Muscle layer of colon (tissue), 2 donors: ENCODE data around the gene MCCD1.

ENCODE experiments used
- H3K27ac ChIP-seq: one replicate; pipeline ENCODE4 v1.7.0; 2013; ENCODE audit warnings: low read depth, mild to moderate bottlenecking, low read length, moderate library complexity
- H3K27me3 ChIP-seq, 2 donors: one replicate each; pipeline ENCODE4 v1.7.0; 2013; ENCODE audit warnings: low read length in 2 of 2, mild to moderate bottlenecking in 2 of 2; ENCODE audit not compliant: insufficient read depth in 2 of 2, control insufficient read depth in 1 of 2
- H3K36me3 ChIP-seq: one replicate; pipeline ENCODE4 v1.7.0; 2013; ENCODE audit warnings: mild to moderate bottlenecking, low read length; ENCODE audit not compliant: insufficient read depth
- H3K4me1 ChIP-seq: one replicate; pipeline ENCODE4 v1.7.0; 2013; ENCODE audit warnings: mild to moderate bottlenecking, low read length; ENCODE audit not compliant: insufficient read depth
- H3K4me3 ChIP-seq, 2 donors: one replicate each; pipeline ENCODE4 v1.7.0; 2013; ENCODE audit warnings: low read length in 2 of 2, low read depth in 1 of 2, mild to moderate bottlenecking in 1 of 2, moderate library complexity in 1 of 2
- H3K9ac ChIP-seq: one replicate; pipeline ENCODE4 v1.7.0; 2013; ENCODE audit warnings: low read length
- H3K9me3 ChIP-seq: one replicate; pipeline ENCODE4 v1.7.0; 2013; ENCODE audit warnings: mild to moderate bottlenecking, low read length
- donor health status: abdominal sarcoma.
- donor health status: Adenocarcinoma of cecum.

MCCD1 gene

DNA sequence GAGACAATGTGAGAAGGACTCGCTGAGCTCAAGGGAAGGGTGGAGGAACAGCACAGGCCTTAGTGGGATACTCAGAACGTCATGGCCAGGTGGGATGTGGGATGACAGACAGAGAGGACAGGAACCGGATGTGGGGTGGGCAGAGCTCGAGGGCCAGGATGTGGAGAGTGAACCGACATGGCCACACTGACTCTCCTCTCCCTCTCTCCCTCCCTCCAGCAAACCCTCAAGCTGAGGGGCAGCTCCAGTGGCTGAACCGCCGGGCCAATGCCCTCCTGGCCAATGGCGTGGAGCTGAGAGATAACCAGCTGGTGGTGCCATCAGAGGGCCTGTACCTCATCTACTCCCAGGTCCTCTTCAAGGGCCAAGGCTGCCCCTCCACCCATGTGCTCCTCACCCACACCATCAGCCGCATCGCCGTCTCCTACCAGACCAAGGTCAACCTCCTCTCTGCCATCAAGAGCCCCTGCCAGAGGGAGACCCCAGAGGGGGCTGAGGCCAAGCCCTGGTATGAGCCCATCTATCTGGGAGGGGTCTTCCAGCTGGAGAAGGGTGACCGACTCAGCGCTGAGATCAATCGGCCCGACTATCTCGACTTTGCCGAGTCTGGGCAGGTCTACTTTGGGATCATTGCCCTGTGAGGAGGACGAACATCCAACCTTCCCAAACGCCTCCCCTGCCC is 48.3 kb downstream of the MCCD1 start:
- Histone ChIP-seq H3K27ac (no peak overlapping the region), H3K4me3 (no peak overlapping the region), H3K27me3 (no peaks in the 10 kb centered on the region), H3K36me3 (no peaks in the 10 kb centered on the region), H3K4me1 (peaks cover 16% of the 10 kb centered on the region), H3K9me3 (no peaks in the 10 kb centered on the region), H3K9ac (no peak overlapping the region)

DNA sequence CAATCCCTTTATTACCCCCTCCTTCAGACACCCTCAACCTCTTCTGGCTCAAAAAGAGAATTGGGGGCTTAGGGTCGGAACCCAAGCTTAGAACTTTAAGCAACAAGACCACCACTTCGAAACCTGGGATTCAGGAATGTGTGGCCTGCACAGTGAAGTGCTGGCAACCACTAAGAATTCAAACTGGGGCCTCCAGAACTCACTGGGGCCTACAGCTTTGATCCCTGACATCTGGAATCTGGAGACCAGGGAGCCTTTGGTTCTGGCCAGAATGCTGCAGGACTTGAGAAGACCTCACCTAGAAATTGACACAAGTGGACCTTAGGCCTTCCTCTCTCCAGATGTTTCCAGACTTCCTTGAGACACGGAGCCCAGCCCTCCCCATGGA is 48.8 kb downstream of the MCCD1 start:
- Histone ChIP-seq H3K27me3 (no peaks in the 10 kb centered on the region), H3K27ac (no peak overlapping the region), H3K4me1 (peaks cover 17% of the 10 kb centered on the region), H3K9ac (no peak overlapping the region), H3K4me3 (no peak overlapping the region), H3K36me3 (no peaks in the 10 kb centered on the region), H3K9me3 (no peaks in the 10 kb centered on the region)

DNA sequence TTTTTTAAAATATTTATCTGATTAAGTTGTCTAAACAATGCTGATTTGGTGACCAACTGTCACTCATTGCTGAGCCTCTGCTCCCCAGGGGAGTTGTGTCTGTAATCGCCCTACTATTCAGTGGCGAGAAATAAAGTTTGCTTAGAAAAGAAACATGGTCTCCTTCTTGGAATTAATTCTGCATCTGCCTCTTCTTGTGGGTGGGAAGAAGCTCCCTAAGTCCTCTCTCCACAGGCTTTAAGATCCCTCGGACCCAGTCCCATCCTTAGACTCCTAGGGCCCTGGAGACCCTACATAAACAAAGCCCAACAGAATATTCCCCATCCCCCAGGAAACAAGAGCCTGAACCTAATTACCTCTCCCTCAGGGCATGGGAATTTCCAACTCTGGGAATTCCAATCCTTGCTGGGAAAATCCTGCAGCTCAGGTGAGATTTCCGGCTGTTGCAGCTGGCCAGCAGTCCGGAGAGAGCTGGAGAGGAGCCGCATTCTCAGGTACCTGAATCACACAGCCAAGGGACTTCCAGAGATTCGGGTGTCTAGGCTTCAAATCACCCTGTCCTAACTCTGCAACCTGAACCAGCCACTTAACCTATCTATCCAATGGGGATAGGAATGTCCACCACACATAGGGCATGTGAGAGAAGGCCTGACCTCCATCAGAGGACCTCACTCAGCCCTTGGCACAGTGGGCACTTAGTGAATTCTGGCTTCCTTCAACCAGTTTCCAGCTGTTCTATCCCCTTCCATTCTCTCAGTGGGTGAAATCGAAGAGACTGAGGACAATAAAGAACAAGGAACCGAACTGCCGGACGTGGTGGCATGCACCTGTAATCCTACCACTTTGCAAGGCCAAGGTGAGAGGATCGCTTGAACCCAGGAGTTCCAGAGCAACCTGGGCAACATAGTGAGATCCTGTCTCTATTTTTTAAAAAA is 49.7 kb downstream of the MCCD1 start:
- H3K27ac ChIP-seq, result no peak overlapping the region
- no peaks in the 10 kb centered on the region for H3K36me3 ChIP-seq
- H3K4me1 ChIP-seq, result peaks cover 17% of the 10 kb centered on the region
- H3K9ac ChIP-seq, result no peak overlapping the region
- H3K9me3 ChIP-seq, result no peaks in the 10 kb centered on the region
- no peak overlapping the region for H3K4me3 ChIP-seq
- no peaks in the 10 kb centered on the region for H3K27me3 ChIP-seq

DNA sequence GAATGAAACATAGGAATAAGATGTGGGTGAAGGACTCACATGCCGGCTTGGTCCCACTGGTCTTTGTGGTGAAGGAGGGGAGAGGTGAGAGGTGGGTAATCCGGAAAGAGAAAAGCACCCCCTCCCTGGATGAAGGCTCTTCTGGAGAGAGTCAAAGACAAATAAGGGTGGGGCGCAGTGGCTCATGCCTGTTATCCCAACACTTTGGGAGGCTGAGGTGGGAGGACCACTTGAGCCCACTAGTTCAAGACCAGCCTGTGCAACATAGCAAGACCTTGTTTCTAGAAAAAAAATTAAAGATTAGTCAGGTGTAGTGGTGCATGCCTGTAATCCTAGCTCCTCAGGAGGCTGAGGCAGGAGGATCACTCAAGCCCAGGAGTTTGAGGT is 50.4 kb downstream of the MCCD1 start:
- Histone ChIP-seq H3K27ac (no peak overlapping the region), H3K4me1 (peaks cover 17% of the 10 kb centered on the region), H3K4me3 (no peak overlapping the region), H3K27me3 (no peaks in the 10 kb centered on the region), H3K9me3 (no peaks in the 10 kb centered on the region), H3K9ac (no peak overlapping the region), H3K36me3 (no peaks in the 10 kb centered on the region)
